HEK293 (cell line): Measurements from ENCODE around the gene GOLT1B.

ENCODE experiments used
- CTCF ChIA-PET: fragments of 350-600 bp; formaldehyde crosslinking; extraction: SDS; loops from one replicate; lab custom pipeline; 2021; ENCODE audit warnings: antibody characterized with exemption; lab: Yijun Ruan, JAX
- POLR2A ChIA-PET: fragments of 300-600 bp; formaldehyde crosslinking; extraction: SDS; loops from one replicate; lab custom pipeline; 2020; ENCODE audit warnings: antibody characterized with exemption, inconsistent platforms; lab: Yijun Ruan, JAX
- H3K27ac ChIP-seq: fragments of 200-500 bp; sonication (Bioruptor generic); 2 replicates; pipeline ENCODE4 v1.5.1; 2014; ENCODE audit warnings: low read depth, low read length, control low read depth, inconsistent platforms; ENCODE audit errors: extremely low read depth
- H3K36me3 ChIP-seq, 2 experiments: fragments of 200-500 bp in 1 of 2; sonication (Bioruptor generic) in 1 of 2; 1 replicate in 1 of 2; 2 replicates in 1 of 2; pipeline ENCODE4 v1.5.1; 2014 to 2017; ENCODE audit warnings: inconsistent platforms in 2 of 2, low read length in 2 of 2; ENCODE audit not compliant: control insufficient read depth in 2 of 2, insufficient read depth in 1 of 2
- H3K4me1 ChIP-seq: fragments of 200-500 bp; sonication (Bioruptor generic); 2 replicates; pipeline ENCODE4 v1.5.1; 2014; ENCODE audit warnings: mild to moderate bottlenecking, low read length, inconsistent platforms; ENCODE audit not compliant: control insufficient read depth, insufficient read depth
- H3K4me3 ChIP-seq: 2 replicates; pipeline ENCODE4 v1.5.1; 2011; ENCODE audit warnings: low read depth, mild to moderate bottlenecking, control low read depth, low read length, moderate library complexity
- H3K9me3 ChIP-seq: fragments of 200-500 bp; sonication (Bioruptor generic); 2 replicates; pipeline ENCODE4 v1.5.1; 2014; ENCODE audit warnings: low read depth, low read length, inconsistent platforms; ENCODE audit not compliant: control insufficient read depth, insufficient read depth
- KLF10 ChIP-seq: fragments of 450-650 bp; IDR thresholded peaks from 2 replicates; pipeline ENCODE4 v1.5.1; 2018; ENCODE audit warnings: missing biosample characterization, mild to moderate bottlenecking, missing genetic modification characterization
- KLF16 ChIP-seq: fragments of 450-650 bp; formaldehyde crosslinking; IDR thresholded peaks from 2 replicates; pipeline ENCODE4 v1.5.1; 2017; ENCODE audit warnings: missing biosample characterization, missing genetic modification characterization
- KLF7 ChIP-seq: fragments of 450-650 bp; formaldehyde crosslinking; IDR thresholded peaks from 2 replicates; pipeline ENCODE4 v1.5.1; 2016; ENCODE audit warnings: missing biosample characterization, missing genetic modification characterization, borderline replicate concordance
- REPIN1 ChIP-seq: fragments of 450-650 bp; formaldehyde crosslinking; IDR thresholded peaks from 2 replicates; pipeline ENCODE4 v1.5.1; 2017; ENCODE audit warnings: missing biosample characterization, missing genetic modification characterization, low read depth
- SP2 ChIP-seq: fragments of 450-650 bp; formaldehyde crosslinking; IDR thresholded peaks from 2 replicates; pipeline ENCODE4 v1.5.1; 2016; ENCODE audit warnings: missing biosample characterization, missing genetic modification characterization
- TCF7L2 ChIP-seq: IDR thresholded peaks from 2 replicates; pipeline ENCODE4 v1.6.1; 2011; ENCODE audit warnings: low read depth, mild to moderate bottlenecking, inconsistent platforms, low read length, moderate library complexity, borderline replicate concordance
- YY1 ChIP-seq: fragments of 450-650 bp; formaldehyde crosslinking; IDR thresholded peaks from 2 replicates; pipeline ENCODE4 v1.5.1; 2018; ENCODE audit warnings: missing biosample characterization, missing genetic modification characterization
- ZBTB21 ChIP-seq: fragments of 450-650 bp; formaldehyde crosslinking; IDR thresholded peaks from 2 replicates; pipeline ENCODE4 v1.5.1; 2017; ENCODE audit warnings: missing biosample characterization, missing genetic modification characterization
- ZBTB44 ChIP-seq: fragments of 450-650 bp; IDR thresholded peaks from 2 replicates; pipeline ENCODE4 v1.5.1; 2018; ENCODE audit warnings: missing biosample characterization, mild to moderate bottlenecking, missing genetic modification characterization
- ZNF121 ChIP-seq: fragments of 450-650 bp; formaldehyde crosslinking; IDR thresholded peaks from 2 replicates; pipeline ENCODE4 v1.5.1; 2016; ENCODE audit warnings: missing biosample characterization, missing genetic modification characterization
- ZNF391 ChIP-seq: fragments of 450-650 bp; formaldehyde crosslinking; IDR thresholded peaks from 2 replicates; pipeline ENCODE4 v1.5.1; 2016; ENCODE audit warnings: low read depth, missing biosample characterization, missing genetic modification characterization, borderline replicate concordance
- ZNF521 ChIP-seq: fragments of 450-650 bp; formaldehyde crosslinking; IDR thresholded peaks from 2 replicates; pipeline ENCODE4 v1.5.1; 2017; ENCODE audit warnings: missing biosample characterization, mild to moderate bottlenecking, missing genetic modification characterization
- ZNF610 ChIP-seq: fragments of 450-650 bp; formaldehyde crosslinking; IDR thresholded peaks from 2 replicates; pipeline ENCODE4 v1.5.1; 2016; ENCODE audit warnings: missing biosample characterization, missing genetic modification characterization, borderline replicate concordance
- ZNF639 ChIP-seq: fragments of 450-650 bp; formaldehyde crosslinking; IDR thresholded peaks from 2 replicates; pipeline ENCODE4 v1.5.1; 2016; ENCODE audit warnings: missing biosample characterization, missing genetic modification characterization
- ZNF747 ChIP-seq: fragments of 450-650 bp; formaldehyde crosslinking; IDR thresholded peaks from 2 replicates; pipeline ENCODE4 v1.5.1; 2016; ENCODE audit warnings: missing biosample characterization, missing genetic modification characterization
- ZSCAN23 ChIP-seq: fragments of 450-650 bp; formaldehyde crosslinking; IDR thresholded peaks from 2 replicates; pipeline ENCODE4 v1.5.1; 2016; ENCODE audit warnings: missing biosample characterization, missing genetic modification characterization
- TF ChIP-seq, protein P1 (sequence below): fragments of 450-650 bp; formaldehyde crosslinking; conservative IDR thresholded peaks from 2 replicates; pipeline ENCODE4 v1.5.1; 2016; ENCODE audit warnings: low read depth, missing biosample characterization, missing genetic modification characterization

GOLT1B gene

GRCh38 chr12:21475552-21475951 is 26.0 kb upstream of the GOLT1B start (continued):
- TF ChIP-seq, protein P1, sequence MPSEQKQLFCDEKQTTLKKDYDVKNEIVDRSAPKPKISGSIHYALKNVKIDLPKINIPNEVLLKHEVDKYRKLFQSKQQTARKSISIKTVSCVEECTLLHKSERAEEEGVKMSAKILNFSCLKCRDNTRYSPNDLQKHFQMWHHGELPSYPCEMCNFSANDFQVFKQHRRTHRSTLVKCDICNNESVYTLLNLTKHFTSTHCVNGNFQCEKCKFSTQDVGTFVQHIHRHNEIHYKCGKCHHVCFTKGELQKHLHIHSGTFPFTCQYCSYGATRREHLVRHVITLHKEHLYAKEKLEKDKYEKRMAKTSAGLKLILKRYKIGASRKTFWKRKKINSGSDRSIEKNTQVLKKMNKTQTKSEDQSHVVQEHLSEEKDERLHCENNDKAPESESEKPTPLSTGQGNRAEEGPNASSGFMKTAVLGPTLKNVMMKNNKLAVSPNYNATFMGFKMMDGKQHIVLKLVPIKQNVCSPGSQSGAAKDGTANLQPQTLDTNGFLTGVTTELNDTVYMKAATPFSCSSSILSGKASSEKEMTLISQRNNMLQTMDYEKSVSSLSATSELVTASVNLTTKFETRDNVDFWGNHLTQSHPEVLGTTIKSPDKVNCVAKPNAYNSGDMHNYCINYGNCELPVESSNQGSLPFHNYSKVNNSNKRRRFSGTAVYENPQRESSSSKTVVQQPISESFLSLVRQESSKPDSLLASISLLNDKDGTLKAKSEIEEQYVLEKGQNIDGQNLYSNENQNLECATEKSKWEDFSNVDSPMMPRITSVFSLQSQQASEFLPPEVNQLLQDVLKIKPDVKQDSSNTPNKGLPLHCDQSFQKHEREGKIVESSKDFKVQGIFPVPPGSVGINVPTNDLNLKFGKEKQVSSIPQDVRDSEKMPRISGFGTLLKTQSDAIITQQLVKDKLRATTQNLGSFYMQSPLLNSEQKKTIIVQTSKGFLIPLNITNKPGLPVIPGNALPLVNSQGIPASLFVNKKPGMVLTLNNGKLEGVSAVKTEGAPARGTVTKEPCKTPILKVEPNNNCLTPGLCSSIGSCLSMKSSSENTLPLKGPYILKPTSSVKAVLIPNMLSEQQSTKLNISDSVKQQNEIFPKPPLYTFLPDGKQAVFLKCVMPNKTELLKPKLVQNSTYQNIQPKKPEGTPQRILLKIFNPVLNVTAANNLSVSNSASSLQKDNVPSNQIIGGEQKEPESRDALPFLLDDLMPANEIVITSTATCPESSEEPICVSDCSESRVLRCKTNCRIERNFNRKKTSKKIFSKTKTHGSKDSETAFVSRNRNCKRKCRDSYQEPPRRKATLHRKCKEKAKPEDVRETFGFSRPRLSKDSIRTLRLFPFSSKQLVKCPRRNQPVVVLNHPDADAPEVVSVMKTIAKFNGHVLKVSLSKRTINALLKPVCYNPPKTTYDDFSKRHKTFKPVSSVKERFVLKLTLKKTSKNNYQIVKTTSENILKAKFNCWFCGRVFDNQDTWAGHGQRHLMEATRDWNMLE (tag by site-specific recombination) = no peak
- TF ChIP-seq, all 188 proteins: peak for 0

- CTCF ChIA-PET = no interaction called here
These were observed 24.6 kb upstream of the GOLT1B start for GRCh38 chr12:21476949-21477348.

GRCh38 chr12:21478756-21479455 is 22.7 kb upstream of the GOLT1B start:
- H3K4me3 ChIP-seq = no peak overlapping the region
- H3K36me3 ChIP-seq = peaks cover 39 to 77% of the 10 kb centered on the region in 2 experiments
- no peak overlapping the region for H3K27ac ChIP-seq
- no peak for TF ChIP-seq ZNF391 (tag by site-specific recombination)
- no peak for TF ChIP-seq ZBTB44
- no peak for TF ChIP-seq ZNF121 (tag by site-specific recombination)
- no peak for TF ChIP-seq YY1 (tag by site-specific recombination)
- H3K4me1 ChIP-seq = no peaks in the 10 kb centered on the region
- no peaks in the 10 kb centered on the region for H3K9me3 ChIP-seq
- POLR2A ChIA-PET = no interaction called here
- CTCF ChIA-PET = interaction anchor here (0.5 to 0.7 kb wide), 2 partner anchors 32 to 111 kb away, joined by 3 read pairs; no protein-coding TSS in a partner anchor

More at GRCh38 chr12:21476949-21477348, 24.6 kb upstream of the GOLT1B start:
- no peaks in the 10 kb centered on the region for H3K9me3 ChIP-seq
- H3K4me3 ChIP-seq = no peak overlapping the region
- no peaks in the 10 kb centered on the region for H3K4me1 ChIP-seq
- no peak overlapping the region for H3K27ac ChIP-seq
- TF ChIP-seq ZNF747 (tag by site-specific recombination) = no peak
- TF ChIP-seq KLF10 (tag by site-specific recombination) = no peak
- no peak for TF ChIP-seq TCF7L2
- TF ChIP-seq ZSCAN23 (tag by site-specific recombination) = no peak
- no peak for TF ChIP-seq SP2 (tag by site-specific recombination)
- no peak for TF ChIP-seq ZNF610 (tag by site-specific recombination)
- no peak for TF ChIP-seq KLF16 (tag by site-specific recombination)
- no peak for TF ChIP-seq ZBTB21 (tag by site-specific recombination)
- no peak for TF ChIP-seq ZNF521 (tag by site-specific recombination)
- TF ChIP-seq KLF7 (tag by site-specific recombination) = no peak
- TF ChIP-seq REPIN1 (tag by site-specific recombination) = no peak
- no peak for TF ChIP-seq ZNF639
- peaks cover 42 to 79% of the 10 kb centered on the region in 2 experiments for H3K36me3 ChIP-seq
- POLR2A ChIA-PET = no interaction called here
